Measurements from ENCODE around the gene TEP1. TPM values are rescaled to one million over a fixed set of nuclear protein-coding genes. Genes with fewer than 3 reads are reported as not detected.
"Not testable (repeated sequence)": the region's sequence is repeated elsewhere in the genome, so short reads cannot be mapped to it uniquely, and the experiment has no call there.

The TEP1 gene
- total RNA-seq, 4 donors from 2014 or later: 72.2 to 216 (median 79.9) TPM

- peaks cover 0 to 23% (median 13%) of the 10 kb centered on the region in 4 donors for H3K4me1 ChIP-seq
- H3K9me3 ChIP-seq: no peaks in the 10 kb centered on the region
- no peak overlapping the region for H3K27ac ChIP-seq
- peaks cover 0 to 95% (median 46%) of the 10 kb centered on the region in 4 donors for H3K36me3 ChIP-seq
- 75 to 78% methylated on average over 2 to 5 of the region's 5 CpGs for WGBS, 2 donors (ENCODE audit: low coverage in 1 of 2)
- H3K4me3 ChIP-seq: no peak overlapping the region
- DNase-seq: no peak
- TF ChIP-seq, protein P1, sequence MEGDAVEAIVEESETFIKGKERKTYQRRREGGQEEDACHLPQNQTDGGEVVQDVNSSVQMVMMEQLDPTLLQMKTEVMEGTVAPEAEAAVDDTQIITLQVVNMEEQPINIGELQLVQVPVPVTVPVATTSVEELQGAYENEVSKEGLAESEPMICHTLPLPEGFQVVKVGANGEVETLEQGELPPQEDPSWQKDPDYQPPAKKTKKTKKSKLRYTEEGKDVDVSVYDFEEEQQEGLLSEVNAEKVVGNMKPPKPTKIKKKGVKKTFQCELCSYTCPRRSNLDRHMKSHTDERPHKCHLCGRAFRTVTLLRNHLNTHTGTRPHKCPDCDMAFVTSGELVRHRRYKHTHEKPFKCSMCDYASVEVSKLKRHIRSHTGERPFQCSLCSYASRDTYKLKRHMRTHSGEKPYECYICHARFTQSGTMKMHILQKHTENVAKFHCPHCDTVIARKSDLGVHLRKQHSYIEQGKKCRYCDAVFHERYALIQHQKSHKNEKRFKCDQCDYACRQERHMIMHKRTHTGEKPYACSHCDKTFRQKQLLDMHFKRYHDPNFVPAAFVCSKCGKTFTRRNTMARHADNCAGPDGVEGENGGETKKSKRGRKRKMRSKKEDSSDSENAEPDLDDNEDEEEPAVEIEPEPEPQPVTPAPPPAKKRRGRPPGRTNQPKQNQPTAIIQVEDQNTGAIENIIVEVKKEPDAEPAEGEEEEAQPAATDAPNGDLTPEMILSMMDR (IDR thresholded peaks at IDR 0.05): no peak
- TF ChIP-seq POLR2A (IDR thresholded peaks at IDR 0.05): no peak
- TF ChIP-seq POLR2AphosphoS5 (IDR thresholded peaks at IDR 0.05): no peak
- TF ChIP-seq EP300 (IDR thresholded peaks at IDR 0.05; ENCODE audit: low read depth): no peak
- intact Hi-C loops (cut with DNase I; ENCODE audit: low total_unique reads) (no loop called here), in situ Hi-C loops (cut with MboI; ENCODE audit: low pct_ligation_motif_present in 1 of 4, low pct_unique_long_range_greater_than_20kb in 1 of 4, low sequenced_read_pairs in 3 of 4) (no loop called here)
- no peaks in the 10 kb centered on the region for H3K27me3 ChIP-seq
Observed at GRCh38 chr14:20372796-20373195, 40.5 kb downstream of the TEP1 start.

DNA sequence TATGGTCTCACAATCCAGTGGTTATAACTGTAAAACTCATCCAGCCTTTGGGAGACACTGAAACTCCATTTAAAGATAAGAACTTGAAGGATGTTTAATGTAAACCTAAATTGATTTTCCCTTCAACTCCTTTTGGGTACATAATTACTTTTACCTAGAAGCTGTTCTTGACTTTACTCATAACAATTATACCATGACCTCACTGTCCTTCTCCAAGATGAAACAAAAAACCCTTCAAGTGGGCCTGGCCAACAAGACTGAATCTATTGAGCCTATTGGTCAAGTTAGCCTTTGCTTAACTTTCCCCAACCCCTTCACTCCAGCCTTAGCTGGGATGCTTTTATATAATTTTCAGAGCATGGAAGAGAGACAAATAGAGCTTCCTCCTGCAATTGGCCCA is 47.4 kb downstream of the TEP1 start:
- Histone ChIP-seq H3K36me3 (peaks cover 0 to 67% (median 26%) of the 10 kb centered on the region in 4 donors), H3K4me3 (no peak overlapping the region), H3K4me1 (no peaks in the 10 kb centered on the region), H3K27me3 (no peaks in the 10 kb centered on the region), H3K27ac (no peak overlapping the region), H3K9me3 (no peaks in the 10 kb centered on the region)
- no peak for DNase-seq
- TF ChIP-seq POLR2A (IDR thresholded peaks at IDR 0.05): no peak
- TF ChIP-seq, protein P1 (IDR thresholded peaks at IDR 0.05): no peak
- no peak for TF ChIP-seq POLR2AphosphoS5 (IDR thresholded peaks at IDR 0.05)
- TF ChIP-seq EP300 (IDR thresholded peaks at IDR 0.05; ENCODE audit: low read depth): no peak
- intact Hi-C loops (cut with DNase I; ENCODE audit: low total_unique reads) (no loop called here), in situ Hi-C loops (cut with MboI; ENCODE audit: low pct_ligation_motif_present in 1 of 4, low pct_unique_long_range_greater_than_20kb in 1 of 4, low sequenced_read_pairs in 3 of 4) (no loop called here)

DNA sequence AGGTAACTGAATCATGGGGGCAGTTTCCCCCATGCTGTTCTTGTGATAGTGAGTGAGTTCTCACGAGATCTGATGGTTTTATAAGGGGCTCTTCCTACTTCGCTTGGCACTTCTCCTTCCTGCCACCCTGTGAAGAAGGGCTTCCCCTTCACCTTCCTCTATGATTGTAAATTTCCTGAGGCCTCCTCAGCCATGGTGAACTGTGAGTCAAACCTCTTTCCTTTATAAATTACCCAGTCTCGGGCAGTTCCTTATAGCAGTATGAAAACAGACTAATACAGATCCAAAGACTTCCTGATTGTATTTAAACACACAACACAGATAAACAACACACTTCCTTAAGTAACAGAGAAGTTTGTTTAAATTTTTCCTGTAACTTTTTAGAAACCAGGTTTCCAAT is 54.8 kb downstream of the TEP1 start:
- in situ Hi-C loops (cut with MboI; ENCODE audit: low pct_ligation_motif_present in 1 of 4, low pct_unique_long_range_greater_than_20kb in 1 of 4, low sequenced_read_pairs in 3 of 4); H3K9me3 ChIP-seq; H3K27me3 ChIP-seq; intact Hi-C loops (cut with DNase I; ENCODE audit: low total_unique reads); H3K4me3 ChIP-seq; H3K27ac ChIP-seq; DNase-seq; H3K4me1 ChIP-seq: not testable (repeated sequence)
- 33 to 52% methylated on average over 1 to 3 of the region's 3 CpGs for WGBS, 2 donors (ENCODE audit: low coverage in 1 of 2)
- H3K36me3 ChIP-seq: peaks cover 0 to 60% (median 12%) of the 10 kb centered on the region in 4 donors

GRCh38 chr14:20356422-20356821 is 56.9 kb downstream of the TEP1 start:
- H3K9me3 ChIP-seq: no peaks in the 10 kb centered on the region
- intact Hi-C loops (cut with DNase I; ENCODE audit: low total_unique reads): no loop called here
- 85 to 100% methylated on average over 1 to 3 of the region's 3 CpGs for WGBS, 2 donors (ENCODE audit: low coverage in 1 of 2)
- in situ Hi-C loops (cut with MboI; ENCODE audit: low pct_ligation_motif_present in 1 of 4, low pct_unique_long_range_greater_than_20kb in 1 of 4, low sequenced_read_pairs in 3 of 4): no loop called here
- H3K4me3 ChIP-seq: no peak overlapping the region
- no peak for DNase-seq
- no peaks in the 10 kb centered on the region for H3K4me1 ChIP-seq
- TF ChIP-seq POLR2A (IDR thresholded peaks at IDR 0.05) (no peak), POLR2AphosphoS5 (IDR thresholded peaks at IDR 0.05) (no peak), EP300 (IDR thresholded peaks at IDR 0.05; ENCODE audit: low read depth) (no peak)
- TF ChIP-seq, protein P1 (IDR thresholded peaks at IDR 0.05): no peak
- peaks cover 0 to 68% (median 21%) of the 10 kb centered on the region in 4 donors for H3K36me3 ChIP-seq
- H3K27ac ChIP-seq: no peak overlapping the region
- no peaks in the 10 kb centered on the region for H3K27me3 ChIP-seq

- no peak overlapping the region for H3K4me3 ChIP-seq
- no peaks in the 10 kb centered on the region for H3K27me3 ChIP-seq
- H3K9me3 ChIP-seq: no peaks in the 10 kb centered on the region
- in situ Hi-C loops (cut with MboI; ENCODE audit: low pct_ligation_motif_present in 1 of 4, low pct_unique_long_range_greater_than_20kb in 1 of 4, low sequenced_read_pairs in 3 of 4) (no loop called here), intact Hi-C loops (cut with DNase I; ENCODE audit: low total_unique reads) (no loop called here)
- H3K27ac ChIP-seq: no peak overlapping the region
- peaks cover 0 to 63% (median 17%) of the 10 kb centered on the region in 4 donors for H3K36me3 ChIP-seq
- TF ChIP-seq POLR2AphosphoS5 (IDR thresholded peaks at IDR 0.05) (no peak), EP300 (IDR thresholded peaks at IDR 0.05; ENCODE audit: low read depth) (no peak), POLR2A (IDR thresholded peaks at IDR 0.05) (no peak)
- TF ChIP-seq, protein P1 (IDR thresholded peaks at IDR 0.05): no peak
- no peak for DNase-seq
- no peaks in the 10 kb centered on the region for H3K4me1 ChIP-seq
Observed at GRCh38 chr14:20350860-20351259, 62.4 kb downstream of the TEP1 start.

Data from transverse colon (tissue), 4 donors.